Mesodermal cell (in vitro differentiated cells): Measurements from ENCODE around the gene PTPRN2.
"Not testable (repeated sequence)": the region's sequence is repeated elsewhere in the genome, so short reads cannot be mapped to it uniquely, and the experiment has no call there.

Source experiments
- H3K27ac ChIP-seq: 2 replicates; pipeline ENCODE4 v1.7.0; 2013; ENCODE audit warnings: mild to moderate bottlenecking, low read depth, low read length, moderate library complexity; ENCODE audit not compliant: severe bottlenecking
- H3K36me3 ChIP-seq: 2 replicates; pipeline ENCODE4 v1.7.1; 2013; ENCODE audit warnings: mild to moderate bottlenecking, low read length, moderate library complexity; ENCODE audit not compliant: control insufficient read depth, insufficient read depth
- H3K4me1 ChIP-seq: one replicate; pipeline ENCODE4 v1.7.1; 2013; ENCODE audit warnings: mild to moderate bottlenecking, low read length; ENCODE audit not compliant: insufficient read depth, control insufficient read depth, poor library complexity, severe bottlenecking
- H3K4me3 ChIP-seq: 2 replicates; pipeline ENCODE4 v1.7.0; 2013; ENCODE audit warnings: low read length, control low read depth, mild to moderate bottlenecking; ENCODE audit not compliant: insufficient read depth, poor library complexity, severe bottlenecking; ENCODE audit errors: extremely low read depth
- H3K9me3 ChIP-seq: 2 replicates; pipeline ENCODE4 v1.7.1; 2013; ENCODE audit warnings: mild to moderate bottlenecking, low read length, moderate library complexity; ENCODE audit not compliant: control insufficient read depth
- WGBS, 2 experiments: methylation state at CpG; one replicate each; pipeline ENCODE4 v1.1.5; 2013; ENCODE audit warnings: missing lambda C conversion rate in 2 of 2; ENCODE audit not compliant: insufficient coverage in 2 of 2; 5-methylcytosine and 5-hydroxymethylcytosine counted together

Gene PTPRN2

DNA sequence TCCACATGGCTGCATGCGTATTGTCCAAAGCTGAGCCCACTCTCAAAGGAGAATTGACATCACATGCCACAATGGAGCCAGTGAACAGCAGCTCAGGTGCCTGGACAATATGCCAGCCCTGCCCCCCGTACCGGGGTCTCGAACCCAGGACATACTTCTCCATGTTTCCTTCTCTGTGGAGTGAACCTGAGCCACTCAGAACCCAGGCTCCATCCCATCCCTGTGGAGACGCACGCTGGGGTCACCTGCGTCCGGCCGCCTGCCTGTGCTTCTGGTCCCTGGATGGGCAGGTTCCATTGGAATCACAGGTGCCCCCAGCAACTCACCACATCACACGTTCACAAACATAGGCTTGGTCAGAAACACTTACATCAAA is 1021.0 kb downstream of the PTPRN2 start:
- H3K4me1 ChIP-seq = no peaks in the 10 kb centered on the region
- H3K36me3 ChIP-seq = no peaks in the 10 kb centered on the region
- no peak overlapping the region for H3K4me3 ChIP-seq
- WGBS, 2 experiments = 82 to 85% methylated on average over 6 to 9 of the region's 10 CpGs
- H3K27ac ChIP-seq = no peak overlapping the region
- H3K9me3 ChIP-seq = peaks cover 82% of the 10 kb centered on the region

DNA sequence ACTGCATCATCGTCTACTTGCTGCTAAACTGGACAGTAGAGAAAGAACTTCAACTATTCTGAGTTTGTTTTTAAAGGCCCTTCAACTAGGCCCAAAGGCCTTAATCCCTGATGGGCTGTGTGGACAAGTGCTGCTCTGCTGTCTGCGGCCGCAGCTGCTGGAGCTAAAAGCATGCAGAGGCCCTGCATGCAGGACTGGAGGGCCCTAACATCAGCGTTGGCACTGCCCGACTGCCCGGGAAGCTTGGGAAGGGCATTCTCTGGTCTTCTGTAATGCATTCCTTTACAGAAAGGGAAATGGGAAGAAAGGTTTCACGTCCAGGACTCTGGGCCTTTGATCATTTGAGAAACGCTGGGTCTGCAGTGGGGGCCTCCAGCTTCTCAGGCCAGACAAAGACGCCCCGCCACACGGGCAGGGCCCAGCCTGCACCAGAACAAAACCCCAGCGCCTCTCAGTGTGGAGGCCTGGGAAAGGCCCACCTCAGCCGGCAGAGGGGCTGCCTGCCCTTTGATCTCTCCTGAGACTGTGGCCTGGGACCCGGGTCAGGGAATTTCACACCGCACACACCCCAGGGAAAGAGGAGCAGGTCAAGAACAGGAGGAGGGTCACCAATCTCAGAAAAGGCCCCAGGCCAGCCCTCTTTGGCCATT is 1021.5 kb downstream of the PTPRN2 start:
- WGBS, 2 experiments = 85 to 86% methylated on average over 14 of the region's 15 CpGs
- Histone ChIP-seq H3K4me1 (no peaks in the 10 kb centered on the region), H3K9me3 (peaks cover 78% of the 10 kb centered on the region), H3K4me3 (no peak overlapping the region), H3K27ac (no peak overlapping the region), H3K36me3 (no peaks in the 10 kb centered on the region)

DNA sequence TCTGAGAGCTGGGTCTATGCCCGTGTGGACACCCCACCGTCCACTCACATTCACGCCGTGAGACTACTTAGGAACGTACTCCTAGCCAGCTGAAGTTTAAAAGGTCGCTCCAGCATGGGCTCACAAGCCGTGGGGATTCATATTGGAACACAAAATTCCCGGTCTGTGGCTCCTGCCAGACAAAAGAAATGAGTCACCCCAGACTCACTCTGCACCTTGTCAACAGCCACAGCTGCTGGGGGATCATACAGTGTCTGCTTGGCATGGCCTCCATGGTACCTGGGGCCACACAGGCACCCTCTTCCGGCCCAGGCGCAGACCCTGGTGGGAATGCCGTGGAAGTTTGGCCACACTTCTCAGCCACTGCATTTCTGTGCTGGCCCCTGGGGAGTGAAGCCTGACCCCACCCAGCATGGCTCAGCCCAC is 1022.4 kb downstream of the PTPRN2 start:
- no peak overlapping the region for H3K27ac ChIP-seq
- 79 to 80% methylated on average over 8 to 11 of the region's 11 CpGs for WGBS, 2 experiments
- no peaks in the 10 kb centered on the region for H3K4me1 ChIP-seq
- H3K4me3 ChIP-seq = no peak overlapping the region
- H3K36me3 ChIP-seq = no peaks in the 10 kb centered on the region
- peaks cover 78% of the 10 kb centered on the region for H3K9me3 ChIP-seq

DNA sequence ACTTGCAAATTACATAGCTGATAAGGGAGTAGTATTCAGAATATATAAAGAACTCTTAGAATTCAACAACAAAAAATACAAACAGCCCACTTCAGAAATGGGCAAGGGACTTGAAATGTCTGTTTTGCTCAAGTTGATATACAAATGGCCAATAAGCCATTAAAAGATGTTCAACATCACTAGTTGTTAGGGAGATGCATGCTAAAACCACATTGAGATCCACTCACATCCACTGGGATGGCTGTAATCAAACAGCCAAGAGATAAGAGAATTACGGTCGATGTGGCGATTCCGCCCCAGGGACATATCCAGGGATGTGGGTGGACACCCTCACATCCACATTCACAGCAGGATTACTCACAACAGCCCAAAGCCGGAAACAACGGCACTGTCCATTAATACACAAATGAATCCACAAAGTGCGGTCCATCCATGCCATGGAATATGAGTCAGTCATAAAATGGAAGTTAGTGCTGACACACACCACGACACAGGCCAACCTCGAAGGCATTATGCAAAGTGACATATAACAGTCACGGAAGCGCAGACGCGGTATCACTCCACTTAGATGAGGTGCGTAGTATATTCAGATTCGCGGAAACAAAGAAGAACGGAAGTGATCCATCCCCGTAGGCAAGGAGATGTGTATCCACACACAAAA is 1023.0 kb downstream of the PTPRN2 start:
- Histone ChIP-seq H3K27ac (no peak overlapping the region), H3K9me3 (peaks cover 75% of the 10 kb centered on the region), H3K4me1 (no peaks in the 10 kb centered on the region), H3K4me3 (no peak overlapping the region), H3K36me3 (no peaks in the 10 kb centered on the region)
- 88 to 91% methylated on average over 12 to 17 of the region's 18 CpGs for WGBS, 2 experiments

DNA sequence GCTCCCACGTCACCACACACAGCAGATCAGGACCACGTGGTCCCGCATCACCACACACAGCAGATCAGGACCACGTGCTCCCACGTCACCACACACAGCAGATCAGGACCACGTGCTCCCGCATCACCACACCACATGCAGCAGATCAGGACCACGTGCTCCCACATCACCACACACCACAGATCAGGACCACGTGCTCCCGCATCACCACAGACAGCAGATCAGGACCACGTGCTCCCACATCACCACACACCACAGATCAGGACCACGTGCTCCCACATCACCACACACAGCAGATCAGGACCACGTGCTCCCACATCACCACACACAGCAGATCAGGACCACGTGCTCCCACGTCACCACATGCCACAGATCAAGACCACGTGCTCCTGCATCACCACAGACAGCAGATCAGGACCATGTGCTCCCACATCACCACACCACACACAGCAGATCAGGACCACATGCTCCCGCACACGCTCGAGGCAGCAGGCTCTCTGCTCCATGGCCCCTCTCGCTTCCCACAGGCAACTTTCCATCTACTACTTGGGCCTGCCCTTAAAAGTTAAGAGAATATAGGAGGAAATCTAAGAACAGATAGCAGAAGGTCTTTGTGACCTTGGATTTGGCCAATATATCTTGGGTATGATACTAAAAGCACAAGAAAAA is 1024.0 kb downstream of the PTPRN2 start:
- H3K27ac ChIP-seq, H3K36me3 ChIP-seq, H3K4me1 ChIP-seq, H3K4me3 ChIP-seq: not testable (repeated sequence)
- H3K9me3 ChIP-seq = peaks cover 72% of the 10 kb centered on the region
- WGBS, 2 experiments = 44 to 80% methylated on average over 3 to 5 of the region's 20 CpGs

DNA sequence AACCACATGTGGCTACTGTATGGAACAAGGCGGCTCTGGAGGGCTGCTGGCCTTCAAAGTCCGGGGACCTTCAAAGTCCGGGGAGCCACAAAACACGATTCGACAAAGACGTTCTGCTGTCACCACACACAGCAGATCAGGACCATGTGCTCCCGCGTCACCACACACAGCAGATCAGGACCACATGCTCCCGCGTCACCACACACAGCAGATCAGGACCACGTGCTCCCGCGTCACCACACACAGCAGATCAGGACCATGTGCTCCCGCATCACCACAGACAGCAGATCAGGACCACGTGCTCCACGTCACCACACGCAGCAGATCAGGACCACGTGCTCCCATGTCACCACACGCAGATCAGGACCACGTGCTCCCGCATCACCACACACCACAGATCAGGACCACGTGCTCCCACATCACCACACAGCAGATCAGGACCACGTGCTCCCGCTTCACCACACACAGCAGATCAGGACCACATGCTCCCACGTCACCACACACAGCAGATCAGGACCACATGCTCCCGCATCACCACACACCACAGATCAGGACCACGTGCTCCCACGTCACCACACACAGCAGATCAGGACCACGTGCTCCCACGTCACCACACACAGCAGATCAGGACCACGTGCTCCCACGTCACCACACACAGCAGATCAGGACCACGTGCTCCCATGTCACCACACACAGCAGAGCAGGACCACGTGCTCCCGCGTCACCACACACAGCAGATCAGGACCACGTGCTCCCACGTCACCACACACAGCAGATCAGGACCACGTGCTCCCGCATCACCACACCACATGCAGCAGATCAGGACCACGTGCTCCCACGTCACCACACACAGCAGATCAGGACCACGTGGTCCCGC is 1024.9 kb downstream of the PTPRN2 start:
- 81 to 88% methylated on average over 9 to 20 of the region's 44 CpGs for WGBS, 2 experiments
- not testable (repeated sequence) for H3K36me3 ChIP-seq

DNA sequence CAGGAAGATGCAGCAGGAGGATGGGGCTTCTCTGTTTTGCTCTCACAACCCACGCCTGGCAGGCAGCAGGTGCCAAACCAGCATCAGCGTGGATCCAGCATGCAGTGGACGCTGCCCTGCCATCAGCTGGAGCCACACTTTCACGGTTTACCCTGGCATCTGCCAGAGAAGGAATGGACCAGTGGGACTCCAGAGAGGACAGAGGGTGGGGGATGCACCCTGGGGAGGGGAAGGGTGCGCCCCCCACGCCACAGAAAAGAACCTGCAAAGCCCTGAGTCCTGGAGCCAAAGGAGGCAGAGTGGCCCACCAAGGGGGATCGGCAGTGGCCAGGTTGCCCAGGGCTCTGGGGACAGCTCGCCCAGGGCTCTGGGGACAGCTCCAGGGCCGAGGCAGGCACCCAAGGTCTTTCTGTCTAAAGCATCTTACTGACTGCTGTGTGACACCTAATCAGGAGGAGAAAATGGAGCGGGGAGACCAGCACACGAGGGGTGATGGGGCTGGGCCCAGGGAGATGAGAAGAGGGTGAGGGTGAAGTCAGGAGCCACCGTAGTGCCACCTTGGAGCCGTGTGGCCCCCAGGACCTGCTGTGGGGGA is 1025.7 kb downstream of the PTPRN2 start:
- no peaks in the 10 kb centered on the region for H3K4me1 ChIP-seq
- no peak overlapping the region for H3K27ac ChIP-seq
- H3K9me3 ChIP-seq = peaks cover 70% of the 10 kb centered on the region
- H3K36me3 ChIP-seq = no peaks in the 10 kb centered on the region
- 74 to 78% methylated on average over 10 to 12 of the region's 13 CpGs for WGBS, 2 experiments
- no peak overlapping the region for H3K4me3 ChIP-seq

More for the DNA sequence above, 1024.9 kb downstream of the PTPRN2 start:
- not testable (repeated sequence) for H3K4me3 ChIP-seq, H3K27ac ChIP-seq, H3K4me1 ChIP-seq
- H3K9me3 ChIP-seq = peaks cover 72% of the 10 kb centered on the region

DNA sequence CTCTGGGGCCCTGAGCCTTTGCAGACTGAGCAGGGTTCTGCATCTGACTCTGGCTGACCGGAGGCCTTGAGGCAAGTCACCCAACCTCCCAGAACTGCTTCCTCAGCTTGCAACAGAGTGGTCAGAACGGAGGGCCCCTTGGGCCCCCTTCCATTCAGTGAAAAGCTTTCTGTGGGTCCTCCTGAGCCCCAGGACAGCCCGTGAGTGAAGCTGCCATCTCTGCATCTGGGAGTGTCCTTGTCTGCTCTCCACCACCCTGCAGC is 1026.2 kb downstream of the PTPRN2 start:
- H3K4me3 ChIP-seq = no peak overlapping the region
- H3K36me3 ChIP-seq = no peaks in the 10 kb centered on the region
- peaks cover 73% of the 10 kb centered on the region for H3K9me3 ChIP-seq
- WGBS, 2 experiments = 33 to 53% methylated on average over 3 of the region's 3 CpGs
- no peak overlapping the region for H3K27ac ChIP-seq
- no peaks in the 10 kb centered on the region for H3K4me1 ChIP-seq

DNA sequence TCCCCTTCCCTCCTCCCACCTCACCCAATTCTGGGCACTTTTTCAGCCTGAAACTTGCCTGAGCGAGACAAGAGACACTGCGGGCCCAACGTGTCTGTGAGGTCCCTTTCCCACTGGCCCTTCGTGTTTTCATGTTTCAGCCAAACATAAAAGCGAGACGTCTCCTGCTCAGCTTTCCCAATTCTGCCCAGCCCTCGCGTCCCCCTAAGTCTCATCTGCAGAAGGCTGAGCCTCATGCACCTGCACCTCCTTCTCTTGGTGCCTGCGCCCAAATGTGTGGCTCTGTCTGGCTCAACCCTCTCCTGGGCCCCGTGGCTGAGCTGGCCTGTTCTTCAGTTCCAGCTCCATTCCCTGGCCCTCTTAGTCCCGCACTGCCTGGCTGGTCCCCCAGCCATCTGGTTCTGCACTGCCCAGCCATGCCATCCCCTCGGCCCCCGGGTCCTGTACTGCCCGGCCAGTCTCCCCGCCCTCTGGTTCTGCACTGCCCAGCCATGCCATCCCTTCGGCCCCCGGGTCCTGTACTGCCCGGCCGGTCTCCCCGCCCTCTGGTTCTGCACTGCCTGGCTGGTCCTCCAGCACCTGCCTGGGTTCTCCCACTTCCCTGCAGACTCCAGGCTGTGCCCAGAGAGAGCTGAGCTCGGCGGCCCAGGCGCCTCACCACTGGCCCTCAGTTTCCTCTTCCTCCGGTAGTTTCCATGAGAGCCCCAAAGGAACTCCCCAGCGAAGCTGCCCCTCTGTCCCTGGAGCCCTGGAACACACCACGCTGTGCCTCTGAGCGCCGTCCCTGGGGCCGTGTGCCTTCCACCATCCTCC is 1026.7 kb downstream of the PTPRN2 start:
- Histone ChIP-seq H3K36me3 (no peaks in the 10 kb centered on the region), H3K9me3 (peaks cover 74% of the 10 kb centered on the region)
- 79 to 83% methylated on average over 28 to 29 of the region's 29 CpGs for WGBS, 2 experiments

DNA sequence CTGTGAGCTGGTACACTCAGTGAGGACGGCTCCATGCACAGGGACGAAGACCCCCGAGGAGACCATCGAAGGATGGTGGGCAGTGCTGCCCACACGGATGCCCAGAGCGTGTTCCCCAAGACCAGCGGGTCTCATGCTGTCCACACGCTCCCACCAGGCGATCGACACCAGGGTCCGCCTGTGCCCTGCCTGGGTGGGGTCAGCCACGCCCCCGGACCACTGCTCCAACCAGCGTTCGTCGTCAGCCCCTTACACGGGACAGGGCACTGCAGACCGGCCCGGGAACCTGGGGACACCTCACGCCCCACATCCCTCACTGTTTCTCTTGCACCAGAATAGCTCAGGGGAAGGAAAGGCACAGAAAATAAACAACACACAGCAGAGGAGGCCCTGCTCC is 1027.4 kb downstream of the PTPRN2 start:
- Histone ChIP-seq H3K36me3 (no peaks in the 10 kb centered on the region), H3K4me1 (no peaks in the 10 kb centered on the region), H3K9me3 (peaks cover 74% of the 10 kb centered on the region), H3K4me3 (no peak overlapping the region), H3K27ac (no peak overlapping the region)
- 79 to 88% methylated on average over 17 to 20 of the region's 20 CpGs for WGBS, 2 experiments

More for the DNA sequence above, 1026.7 kb downstream of the PTPRN2 start:
- Histone ChIP-seq H3K4me1 (no peaks in the 10 kb centered on the region), H3K27ac (no peak overlapping the region), H3K4me3 (no peak overlapping the region)
